Measurements from ENCODE around the gene FSTL5. TPM values are rescaled to one million over a fixed set of nuclear protein-coding genes. Genes with fewer than 3 reads are reported as not detected.

Gene FSTL5
- total and polyA plus RNA-seq, 2 of the 8 experiments (the other 6 are each of a cell fraction or from before 2014, with no cell fraction given): 0.09 to 0.32 TPM

- Histone ChIP-seq H2AK5ac (ENCODE audit: low read depth, low read length) (no peak overlapping the region), H3K4me3 (ENCODE audit: extremely low read depth in 1 of 4, insufficient read depth in 2 of 4, low read depth in 3 of 4, low read length in 4 of 4) (no peak overlapping the region), H2BK12ac (ENCODE audit: low read depth, low read length) (no peak overlapping the region), H3K27me3 (replicated peaks in 1 of 4; ENCODE audit: control insufficient read depth in 3 of 4, extremely low read depth in 1 of 4, insufficient read depth in 3 of 4, low read length in 3 of 4) (no peaks in the 10 kb centered on the region), H3K79me1 (ENCODE audit: low read depth, low read length) (no peaks in the 10 kb centered on the region), H3K4ac (replicated peaks; ENCODE audit: insufficient read length, low read depth, low read length) (no peak overlapping the region), H4K5ac (ENCODE audit: insufficient read length, low read depth, low read length) (no peak overlapping the region), H3K27ac (ENCODE audit: low read depth, low read length) (no peak overlapping the region), H3K23me2 (ENCODE audit: low read depth, low read length) (no peaks in the 10 kb centered on the region), H3K79me2 (ENCODE audit: control insufficient read depth in 1 of 2, insufficient read depth in 2 of 2, low read length in 2 of 2) (no peaks in the 10 kb centered on the region), H4K20me1 (replicated peaks in 1 of 2; ENCODE audit: control insufficient read depth in 1 of 2, insufficient read depth in 2 of 2, low read length in 2 of 2) (no peaks in the 10 kb centered on the region), H2BK20ac (ENCODE audit: low read length) (no peak overlapping the region), H3K23ac (ENCODE audit: insufficient read length) (no peak overlapping the region), H2AFZ (ENCODE audit: low read length) (no peak overlapping the region), H3K9me3 (ENCODE audit: insufficient read depth in 2 of 2, low read depth in 1 of 2, low read length in 1 of 2) (no peaks in the 10 kb centered on the region), H3K9ac (replicated peaks in 1 of 4; ENCODE audit: extremely low read depth in 1 of 4, low read depth in 3 of 4, low read length in 3 of 4) (no peak overlapping the region), H3K36me3 (ENCODE audit: control insufficient read depth in 2 of 4, insufficient read depth in 4 of 4, low read length in 3 of 4) (no peaks in the 10 kb centered on the region), H2BK5ac (ENCODE audit: low read depth, low read length) (no peak overlapping the region), H2BK120ac (replicated peaks; ENCODE audit: low read depth, low read length) (no peak overlapping the region), H3K4me1 (replicated peaks in 1 of 4; ENCODE audit: control insufficient read depth in 3 of 4, insufficient read depth in 4 of 4, low read length in 3 of 4) (peaks cover 0 to 7% (median 2%) of the 10 kb centered on the region in 4 experiments; a peak in 2 of 7 replicates), H3K56ac (replicated peaks; ENCODE audit: insufficient read length, low read depth, low read length) (no peak overlapping the region), H3K4me2 (ENCODE audit: insufficient read depth in 1 of 2, low read depth in 2 of 2, low read length in 2 of 2) (no peak overlapping the region), H4K8ac (ENCODE audit: extremely low read depth, insufficient read depth, low read length) (no peak overlapping the region), H3K18ac (ENCODE audit: extremely low read depth, low read length) (no peak overlapping the region), H4K91ac (replicated peaks; ENCODE audit: insufficient read length, low read length) (no peak overlapping the region), H3K14ac (ENCODE audit: insufficient read length) (no peak overlapping the region), H2BK15ac (ENCODE audit: low read length) (no peak overlapping the region)
- FAIRE-seq (no peak), DNase-seq (ENCODE audit: low read depth in 1 of 2, low spot score in 2 of 2) (no peak)
- ChIA-PET POLR2A (ENCODE audit: partially characterized antibody) (no interaction called here), CTCF (ENCODE audit: partially characterized antibody) (no interaction called here)
- 83% methylated on average over 1 of the region's 1 CpG; no CpG with 5 or more reads in 1 of the 2 experiments for WGBS, 2 experiments (ENCODE audit: extremely low coverage in 1 of 2, insufficient coverage in 1 of 2, insufficient read length in 1 of 2, insufficient replicate concordance in 2 of 2, low coverage in 1 of 2, low lambda C conversion rate in 2 of 2, missing lambda C conversion rate in 1 of 2)
- TF ChIP-seq EGR1 (IDR thresholded peaks at IDR 0.05; ENCODE audit: borderline replicate concordance, low read depth, low read length) (no peak), CREB1 (IDR thresholded peaks at IDR 0.05) (no peak), TAF1 (IDR thresholded peaks at IDR 0.05; ENCODE audit: low read depth, low read length) (no peak), SRF (IDR thresholded peaks at IDR 0.05; ENCODE audit: low read depth, low read length) (no peak), SAP30 (IDR thresholded peaks at IDR 0.05; ENCODE audit: insufficient read depth, insufficient replicate concordance, low read length) (no peak), MAX (IDR thresholded peaks at IDR 0.05) (no peak), JUN (IDR thresholded peaks at IDR 0.05; ENCODE audit: low read depth, low read length) (no peak), ASH2L (IDR thresholded peaks at IDR 0.05; ENCODE audit: low read length) (no peak), NRF1 (IDR thresholded peaks at IDR 0.05; ENCODE audit: low read depth, low read length) (no peak), EZH2 (IDR thresholded peaks at IDR 0.05; ENCODE audit: low read depth, low read length, severe bottlenecking) (no peak), CTBP2 (IDR thresholded peaks at IDR 0.05; ENCODE audit: borderline replicate concordance, insufficient read depth, insufficient read length, low read length) (no peak), CHD1 (IDR thresholded peaks at IDR 0.05; ENCODE audit: low read depth, low read length) (no peak)
These were observed 104.1 kb downstream of the FSTL5 start for GRCh38 chr4:162059656-162060055.

Data from H1 (cell line).